WI38 (cell line): ENCODE results near the gene TOMM40L.

Source experiments
- H3K4me3 ChIP-seq: 2 replicates; pipeline ENCODE4 v1.5.1; 2011; ENCODE audit warnings: low read depth, mild to moderate bottlenecking, control low read depth, low read length
- TF ChIP-seq, protein P1 (sequence below): IDR thresholded peaks from 2 replicates; pipeline ENCODE4 v1.5.1; 2012; ENCODE audit warnings: low read depth, mild to moderate bottlenecking, control low read depth, low read length

Gene TOMM40L

DNA sequence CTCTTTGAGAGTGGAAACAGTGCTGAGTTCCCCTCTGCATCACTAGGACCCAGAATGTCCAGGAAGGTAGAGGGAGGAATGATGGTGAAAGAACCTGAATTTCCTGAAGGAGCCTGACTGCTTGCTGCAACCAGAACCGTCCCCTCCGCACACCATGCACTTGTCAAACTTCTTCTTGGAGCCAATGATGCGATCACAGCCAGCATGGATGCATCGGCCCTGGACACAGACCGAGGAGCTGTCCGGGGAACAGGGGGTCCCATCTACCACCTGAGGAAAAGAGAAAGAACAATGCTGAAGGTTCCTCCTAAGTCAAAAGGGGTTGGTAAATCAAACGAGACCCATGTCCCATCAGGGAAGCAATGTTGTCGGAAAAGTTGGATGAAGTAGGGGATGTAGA is 33.9 kb upstream of the TOMM40L start:
- TF ChIP-seq, protein P1, sequence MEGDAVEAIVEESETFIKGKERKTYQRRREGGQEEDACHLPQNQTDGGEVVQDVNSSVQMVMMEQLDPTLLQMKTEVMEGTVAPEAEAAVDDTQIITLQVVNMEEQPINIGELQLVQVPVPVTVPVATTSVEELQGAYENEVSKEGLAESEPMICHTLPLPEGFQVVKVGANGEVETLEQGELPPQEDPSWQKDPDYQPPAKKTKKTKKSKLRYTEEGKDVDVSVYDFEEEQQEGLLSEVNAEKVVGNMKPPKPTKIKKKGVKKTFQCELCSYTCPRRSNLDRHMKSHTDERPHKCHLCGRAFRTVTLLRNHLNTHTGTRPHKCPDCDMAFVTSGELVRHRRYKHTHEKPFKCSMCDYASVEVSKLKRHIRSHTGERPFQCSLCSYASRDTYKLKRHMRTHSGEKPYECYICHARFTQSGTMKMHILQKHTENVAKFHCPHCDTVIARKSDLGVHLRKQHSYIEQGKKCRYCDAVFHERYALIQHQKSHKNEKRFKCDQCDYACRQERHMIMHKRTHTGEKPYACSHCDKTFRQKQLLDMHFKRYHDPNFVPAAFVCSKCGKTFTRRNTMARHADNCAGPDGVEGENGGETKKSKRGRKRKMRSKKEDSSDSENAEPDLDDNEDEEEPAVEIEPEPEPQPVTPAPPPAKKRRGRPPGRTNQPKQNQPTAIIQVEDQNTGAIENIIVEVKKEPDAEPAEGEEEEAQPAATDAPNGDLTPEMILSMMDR, result no peak
- no peak overlapping the region for H3K4me3 ChIP-seq

DNA sequence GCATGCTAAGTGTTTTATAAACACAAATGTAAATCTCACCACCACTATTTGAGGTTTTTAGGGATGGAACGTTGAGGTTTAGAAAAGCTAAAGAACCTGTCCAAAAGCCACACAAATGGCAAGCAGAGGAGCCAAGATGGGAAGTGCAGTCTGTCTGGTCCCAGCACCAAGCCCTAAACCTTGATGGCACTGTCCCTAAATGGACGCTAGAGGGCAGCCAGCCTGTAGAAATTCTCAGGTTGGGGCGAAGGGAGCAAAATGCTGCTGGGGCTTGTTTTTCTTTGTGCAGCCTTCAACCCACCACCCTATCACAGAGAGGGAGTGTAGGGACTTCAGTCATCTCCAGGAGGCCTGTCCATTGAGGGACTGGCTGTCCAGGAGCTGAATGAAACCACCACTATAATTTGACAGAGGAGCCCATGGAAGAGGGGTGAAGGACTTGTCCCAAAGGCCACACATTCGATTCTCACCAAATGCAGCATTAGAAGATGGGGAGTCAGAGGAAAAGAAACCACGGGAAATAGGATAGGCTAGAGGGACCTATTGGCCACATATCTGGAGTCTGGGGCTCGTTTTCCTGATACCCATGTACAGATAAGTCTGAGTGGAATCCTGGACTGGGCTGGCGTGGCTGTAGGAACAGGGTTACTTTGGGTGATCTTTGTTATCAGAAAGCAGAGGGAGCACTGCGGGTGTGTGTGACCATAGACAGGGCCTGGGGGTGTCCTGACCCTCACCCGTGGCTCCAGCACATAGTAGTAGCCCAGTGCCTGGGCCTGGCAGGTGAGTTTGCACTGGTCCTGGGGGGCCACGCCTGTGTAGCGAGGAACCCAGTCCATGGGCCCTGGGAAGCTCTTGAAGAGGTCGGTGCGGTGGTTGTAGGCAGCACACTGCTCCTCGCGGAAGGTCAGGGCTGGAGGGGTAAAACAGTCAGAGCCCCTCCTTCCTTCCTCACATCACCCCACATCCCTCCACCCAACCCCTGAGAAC is 33.1 kb upstream of the TOMM40L start:
- TF ChIP-seq, protein P1, result peak; percentile 85

DNA sequence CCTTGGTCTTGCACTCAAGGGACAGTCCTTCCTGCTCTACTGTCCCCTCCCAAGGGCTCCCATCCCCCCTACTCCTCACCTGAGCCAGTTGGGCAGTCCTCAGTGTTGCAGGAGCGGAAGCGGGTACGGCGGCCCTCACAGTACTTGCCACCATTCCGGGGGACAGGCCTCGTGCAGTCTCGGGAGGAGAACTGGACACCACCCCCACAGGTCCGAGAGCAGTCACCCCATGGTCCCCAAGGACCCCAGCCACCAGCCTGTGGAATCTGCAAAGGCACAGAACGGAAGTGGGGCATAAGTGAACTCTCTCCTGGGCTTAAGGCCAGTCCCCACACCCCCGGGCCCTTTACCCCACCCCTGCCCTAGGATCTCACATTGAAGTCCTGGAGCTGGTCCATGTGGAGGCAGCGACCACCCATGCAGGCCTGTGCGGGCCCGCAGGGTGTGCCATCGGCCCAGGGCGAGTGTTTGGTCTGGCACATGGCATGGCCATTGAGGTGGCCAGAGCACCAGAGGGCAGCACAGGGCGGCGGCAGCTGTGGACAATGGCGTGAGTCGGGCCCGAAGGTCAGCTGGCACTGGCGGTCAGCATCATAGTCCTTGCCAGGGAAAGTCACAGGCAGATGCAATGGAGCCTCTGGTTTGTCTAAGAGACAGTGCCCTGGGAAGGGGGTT is 32.2 kb upstream of the TOMM40L start:
- H3K4me3 ChIP-seq, result no peak overlapping the region
- TF ChIP-seq, protein P1, result no peak

More for the DNA sequence above, 33.1 kb upstream of the TOMM40L start:
- no peak overlapping the region for H3K4me3 ChIP-seq

DNA sequence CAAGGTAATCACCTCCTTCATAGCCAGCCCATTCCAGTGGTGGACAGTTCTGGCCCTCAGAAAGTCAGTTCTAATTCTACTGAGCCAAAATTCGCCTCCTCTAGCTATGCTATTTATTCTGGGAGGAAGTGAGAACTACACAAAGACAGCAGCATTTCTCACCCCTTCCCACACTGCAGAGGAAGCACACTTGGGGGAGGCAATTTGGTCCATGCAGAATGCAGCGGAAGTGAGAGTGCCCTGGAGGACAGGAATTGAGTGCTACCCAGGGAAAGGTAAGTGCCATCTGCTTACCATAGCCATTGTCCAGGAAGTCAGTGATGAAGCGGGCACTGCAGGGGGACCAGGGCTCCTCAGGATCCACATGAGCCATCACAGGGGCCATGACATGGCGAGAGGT is 30.7 kb upstream of the TOMM40L start:
- TF ChIP-seq, protein P1, result no peak
- no peak overlapping the region for H3K4me3 ChIP-seq

DNA sequence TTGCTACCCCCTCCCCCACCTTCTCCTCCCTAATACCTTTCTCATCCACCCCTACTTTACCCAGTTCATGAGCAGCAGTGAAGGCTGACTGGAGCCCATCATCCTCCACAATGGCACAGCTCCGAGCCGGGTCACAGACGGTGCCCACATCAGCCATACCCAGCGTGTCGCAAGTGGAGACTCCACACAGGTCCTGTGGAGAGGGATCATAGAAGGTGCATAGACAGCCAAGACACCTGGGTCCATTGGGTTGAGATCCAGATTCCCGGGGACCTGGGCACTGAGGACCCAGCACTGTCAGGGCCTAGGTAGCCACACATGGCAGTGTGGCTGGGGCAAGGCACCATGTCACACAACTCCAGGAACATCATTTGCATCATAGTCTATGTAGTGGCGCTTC is 29.7 kb upstream of the TOMM40L start:
- no peak overlapping the region for H3K4me3 ChIP-seq
- TF ChIP-seq, protein P1, result no peak

DNA sequence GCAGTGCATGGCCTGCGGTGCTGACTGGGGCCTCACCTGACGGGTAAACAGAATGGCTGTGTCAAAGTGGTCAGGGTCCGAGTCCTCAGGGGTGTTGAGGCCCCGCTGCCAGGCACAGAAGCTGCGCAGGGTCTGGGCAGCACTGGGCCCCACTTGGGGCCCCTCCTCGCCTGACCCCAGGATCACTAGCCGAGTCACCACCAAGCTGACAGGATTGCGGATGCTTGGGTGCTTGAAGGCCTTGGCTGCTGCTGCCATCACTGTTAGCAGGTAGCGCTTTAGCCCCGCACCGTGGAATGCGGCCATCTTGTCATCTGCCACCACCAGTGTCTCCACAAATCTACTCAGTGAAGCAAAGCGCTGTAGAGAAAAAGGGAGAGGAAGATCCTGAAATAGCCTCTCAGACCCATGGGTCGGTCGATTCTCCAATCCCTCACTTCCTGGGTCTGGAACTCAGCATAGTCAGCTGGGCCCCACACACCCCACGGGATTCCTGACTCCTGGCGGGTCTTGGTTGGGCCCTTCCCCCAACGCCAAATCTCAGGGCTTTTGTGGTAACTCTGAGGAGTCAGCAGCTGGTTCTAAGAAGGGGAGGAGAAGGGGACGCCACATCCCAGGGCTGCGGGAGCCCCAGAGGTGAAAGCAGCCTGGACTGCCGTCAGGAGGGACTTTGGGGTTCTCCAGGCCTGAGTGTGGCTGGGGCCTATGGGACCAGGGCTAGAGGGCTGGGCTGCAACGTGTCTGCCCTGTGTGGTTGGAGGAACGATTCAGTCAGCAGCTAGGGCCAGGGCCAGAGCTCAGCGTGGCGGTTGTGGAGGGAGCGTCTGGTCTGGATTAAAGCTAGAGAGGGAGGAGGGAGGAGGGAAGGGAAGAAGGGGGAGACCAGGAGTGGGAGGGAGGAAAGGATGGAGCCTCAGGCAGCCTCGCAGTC is 29.1 kb upstream of the TOMM40L start:
- TF ChIP-seq, protein P1, result no peak
- H3K4me3 ChIP-seq, result no peak overlapping the region
